ENCODE data around the gene PSMB4.
"Not testable (repeated sequence)": the region's sequence is repeated elsewhere in the genome, so short reads cannot be mapped to it uniquely, and the experiment has no call there.

PSMB4 gene

DNA sequence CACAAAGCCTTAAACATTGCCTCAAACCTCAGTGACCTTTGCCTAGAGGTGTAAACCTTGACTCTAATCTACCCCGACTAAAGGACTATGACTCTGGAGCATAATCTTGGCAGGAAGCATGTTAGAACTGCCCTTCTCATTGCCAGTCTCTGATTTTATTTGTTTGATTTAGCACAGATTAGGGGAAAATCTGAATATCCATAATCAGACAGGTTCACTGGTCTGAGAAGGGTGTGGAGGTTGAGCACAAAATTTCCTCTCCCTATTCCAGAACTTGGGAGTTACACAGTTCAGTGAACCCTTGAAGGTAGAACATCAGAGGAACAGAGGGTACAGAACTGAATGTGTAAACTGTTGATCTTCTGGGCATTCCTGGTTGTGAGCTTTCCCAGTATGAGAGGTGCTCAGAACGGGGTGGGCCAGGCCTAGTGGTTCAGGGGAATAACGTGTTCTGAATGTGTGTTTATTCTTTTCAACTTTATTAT is 8.3 kb upstream of the PSMB4 start:
- H3K4me3 ChIP-seq (ENCODE audit: low read depth, low read length), result no peak overlapping the region
- TF ChIP-seq, protein P1, sequence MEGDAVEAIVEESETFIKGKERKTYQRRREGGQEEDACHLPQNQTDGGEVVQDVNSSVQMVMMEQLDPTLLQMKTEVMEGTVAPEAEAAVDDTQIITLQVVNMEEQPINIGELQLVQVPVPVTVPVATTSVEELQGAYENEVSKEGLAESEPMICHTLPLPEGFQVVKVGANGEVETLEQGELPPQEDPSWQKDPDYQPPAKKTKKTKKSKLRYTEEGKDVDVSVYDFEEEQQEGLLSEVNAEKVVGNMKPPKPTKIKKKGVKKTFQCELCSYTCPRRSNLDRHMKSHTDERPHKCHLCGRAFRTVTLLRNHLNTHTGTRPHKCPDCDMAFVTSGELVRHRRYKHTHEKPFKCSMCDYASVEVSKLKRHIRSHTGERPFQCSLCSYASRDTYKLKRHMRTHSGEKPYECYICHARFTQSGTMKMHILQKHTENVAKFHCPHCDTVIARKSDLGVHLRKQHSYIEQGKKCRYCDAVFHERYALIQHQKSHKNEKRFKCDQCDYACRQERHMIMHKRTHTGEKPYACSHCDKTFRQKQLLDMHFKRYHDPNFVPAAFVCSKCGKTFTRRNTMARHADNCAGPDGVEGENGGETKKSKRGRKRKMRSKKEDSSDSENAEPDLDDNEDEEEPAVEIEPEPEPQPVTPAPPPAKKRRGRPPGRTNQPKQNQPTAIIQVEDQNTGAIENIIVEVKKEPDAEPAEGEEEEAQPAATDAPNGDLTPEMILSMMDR (conservative IDR thresholded peaks at IDR 0.05; ENCODE audit: low read depth, low read length), result no peak
- DNase-seq (ENCODE audit: low read depth), result no peak

DNA sequence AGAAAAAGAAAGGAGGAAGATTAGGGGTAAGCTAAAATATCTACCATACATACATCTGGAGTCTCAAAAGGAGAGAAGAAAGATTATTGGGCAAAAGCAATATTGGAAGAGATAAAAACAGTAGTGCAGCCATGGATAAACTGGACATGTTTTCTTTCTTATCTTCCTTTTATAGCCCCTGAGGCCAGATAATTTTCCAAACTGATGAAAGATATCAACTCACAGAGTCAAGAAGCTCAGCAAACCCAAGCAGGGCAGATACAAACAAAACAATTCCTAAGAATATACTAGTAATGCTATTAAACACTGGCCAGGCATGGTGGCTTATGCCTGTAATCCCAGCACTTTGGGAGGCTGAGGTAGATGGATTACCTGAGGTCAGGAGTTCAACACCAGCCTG is 5.8 kb upstream of the PSMB4 start:
- H3K4me3 ChIP-seq (ENCODE audit: low read depth, low read length), result no peak overlapping the region
- TF ChIP-seq, protein P1 (conservative IDR thresholded peaks at IDR 0.05; ENCODE audit: low read depth, low read length), result no peak
- DNase-seq (ENCODE audit: low read depth), result no peak

DNA sequence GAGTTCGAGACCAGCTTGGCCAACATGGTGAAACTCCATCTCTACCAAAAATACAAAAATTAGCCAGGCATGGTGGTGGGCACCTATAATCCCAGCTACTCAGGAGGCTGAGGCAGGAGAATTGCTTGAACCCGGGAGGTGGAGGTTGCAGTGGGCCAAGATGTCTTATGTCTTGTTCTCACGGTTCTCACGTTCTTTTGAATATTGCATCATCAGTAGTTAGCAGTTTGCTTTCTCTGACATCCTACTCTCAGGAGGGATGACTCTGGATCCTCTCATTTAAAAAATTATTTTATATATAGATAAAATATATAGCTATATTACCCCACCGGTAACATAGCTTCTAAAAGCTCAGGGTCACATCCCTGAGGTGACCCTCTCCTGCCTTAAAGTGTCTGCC is 3.1 kb upstream of the PSMB4 start:
- not testable (repeated sequence) for H3K4me3 ChIP-seq (ENCODE audit: low read depth, low read length)
- peak; percentile 9 for DNase-seq (ENCODE audit: low read depth)

DNA sequence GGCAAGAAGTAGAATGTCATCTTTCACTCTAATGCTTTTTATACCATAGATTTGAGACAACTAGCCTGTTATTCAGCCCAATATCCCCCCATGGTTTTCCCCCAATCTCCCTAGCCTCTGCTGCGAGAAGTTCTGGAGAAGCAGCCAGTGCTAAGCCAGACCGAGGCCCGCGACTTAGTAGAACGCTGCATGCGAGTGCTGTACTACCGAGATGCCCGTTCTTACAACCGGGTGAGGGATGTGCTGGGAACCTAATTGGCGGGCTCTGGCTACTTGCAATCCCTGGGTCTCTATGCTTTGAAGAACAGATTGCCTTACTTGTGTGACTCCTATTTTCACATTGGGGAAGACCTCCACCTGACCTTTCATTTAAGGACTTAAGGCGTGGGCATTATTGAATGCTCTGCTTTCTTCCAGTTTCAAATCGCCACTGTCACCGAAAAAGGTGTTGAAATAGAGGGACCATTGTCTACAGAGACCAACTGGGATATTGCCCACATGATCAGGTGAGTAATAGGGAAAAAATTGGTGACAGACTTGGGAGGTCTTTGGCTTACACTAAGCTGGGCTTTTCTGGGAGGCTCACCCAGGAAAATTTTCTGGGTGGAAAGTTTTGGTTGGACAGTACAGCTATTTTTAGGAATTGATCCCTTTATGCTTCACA is 1.9 kb downstream of the PSMB4 start:
- DNase-seq (ENCODE audit: low read depth), result no peak

DNA sequence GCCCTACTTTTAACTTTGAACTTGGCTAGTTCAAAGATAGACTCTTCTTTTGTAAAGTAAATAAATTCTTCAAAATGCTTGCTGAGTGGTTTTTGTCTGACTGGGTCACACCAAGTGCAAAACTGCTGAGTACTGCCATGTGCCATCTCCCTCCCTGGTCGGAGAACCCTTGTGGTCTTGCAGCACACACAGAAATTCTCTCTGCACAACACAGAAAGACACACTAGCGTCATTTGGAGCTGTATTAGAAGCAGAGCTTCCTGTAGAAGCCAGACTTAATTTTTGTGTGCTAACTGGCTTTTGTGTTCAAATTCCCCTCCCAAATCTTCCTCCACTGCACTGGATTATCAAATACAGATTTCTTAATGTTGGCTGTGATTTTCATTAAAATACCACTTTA is 2.5 kb downstream of the PSMB4 start:
- peak; percentile 9 for DNase-seq (ENCODE audit: low read depth)
- TF ChIP-seq, protein P1 (conservative IDR thresholded peaks at IDR 0.05; ENCODE audit: low read depth, low read length), result no peak
- H3K4me3 ChIP-seq (ENCODE audit: low read depth, low read length), result no peak overlapping the region

More for the DNA sequence above, 1.9 kb downstream of the PSMB4 start:
- TF ChIP-seq, protein P1 (conservative IDR thresholded peaks at IDR 0.05; ENCODE audit: low read depth, low read length), result no peak
- no peak overlapping the region for H3K4me3 ChIP-seq (ENCODE audit: low read depth, low read length)

DNA sequence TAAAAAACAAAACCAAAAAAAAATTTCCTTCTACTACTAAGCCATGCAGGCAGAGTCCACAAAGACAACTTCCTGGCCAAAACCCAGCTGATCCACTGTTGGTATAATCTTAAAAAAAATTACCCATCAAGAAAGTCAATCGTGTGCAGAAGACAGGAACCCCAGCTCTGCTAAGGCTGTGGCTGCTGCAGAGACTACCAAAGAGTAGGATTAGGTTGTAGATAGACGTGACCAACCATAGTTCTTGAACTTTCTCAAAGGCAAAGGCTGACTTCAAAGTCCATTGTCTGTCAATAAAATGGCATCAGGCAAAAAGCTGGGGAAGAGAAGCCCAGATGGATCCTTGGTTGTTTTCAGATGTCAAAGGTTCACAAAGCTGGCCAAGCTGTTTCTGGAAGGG is 3.4 kb downstream of the PSMB4 start:
- TF ChIP-seq, protein P1 (conservative IDR thresholded peaks at IDR 0.05; ENCODE audit: low read depth, low read length), result no peak

DNA sequence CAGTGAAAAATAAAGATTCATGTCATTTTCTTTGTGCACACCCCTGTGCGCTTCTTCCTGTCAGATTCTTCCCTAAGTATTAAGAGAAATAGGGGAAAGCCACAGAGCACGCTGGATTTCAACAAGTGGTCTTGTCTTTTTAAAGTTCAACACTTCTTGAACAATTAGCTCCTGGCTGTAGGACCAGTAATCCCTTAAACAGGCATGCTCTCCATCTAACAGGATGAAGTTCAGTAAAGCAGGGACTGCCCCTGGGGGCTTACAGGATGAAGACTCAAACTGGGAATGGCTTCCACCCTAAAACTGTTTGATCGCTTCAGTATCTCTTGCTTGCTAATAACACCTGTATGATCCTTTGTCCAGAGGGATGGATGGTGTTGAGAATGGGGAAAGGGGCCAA is 4.2 kb downstream of the PSMB4 start:
- H3K4me3 ChIP-seq (ENCODE audit: low read depth, low read length), result no peak overlapping the region
- TF ChIP-seq, protein P1 (conservative IDR thresholded peaks at IDR 0.05; ENCODE audit: low read depth, low read length), result no peak
- no peak for DNase-seq (ENCODE audit: low read depth)

More for the DNA sequence above, 3.4 kb downstream of the PSMB4 start:
- no peak for DNase-seq (ENCODE audit: low read depth)
- H3K4me3 ChIP-seq (ENCODE audit: low read depth, low read length), result no peak overlapping the region

All from choroid plexus epithelial cell (primary cell).